NAMALWA (cell line): ENCODE data around the gene F2R.
A peak's percentile ranks its signal among the peaks of the same experiment; 100 is the strongest.
"Not testable (repeated sequence)": the region's sequence is repeated elsewhere in the genome, so short reads cannot be mapped to it uniquely, and the experiment has no call there.

Experiments used
- DNase-seq: peaks from one replicate; pipeline ENCODE4 v3.0.0-alpha.2; 2015; ENCODE audit warnings: low spot score

F2R gene

DNA sequence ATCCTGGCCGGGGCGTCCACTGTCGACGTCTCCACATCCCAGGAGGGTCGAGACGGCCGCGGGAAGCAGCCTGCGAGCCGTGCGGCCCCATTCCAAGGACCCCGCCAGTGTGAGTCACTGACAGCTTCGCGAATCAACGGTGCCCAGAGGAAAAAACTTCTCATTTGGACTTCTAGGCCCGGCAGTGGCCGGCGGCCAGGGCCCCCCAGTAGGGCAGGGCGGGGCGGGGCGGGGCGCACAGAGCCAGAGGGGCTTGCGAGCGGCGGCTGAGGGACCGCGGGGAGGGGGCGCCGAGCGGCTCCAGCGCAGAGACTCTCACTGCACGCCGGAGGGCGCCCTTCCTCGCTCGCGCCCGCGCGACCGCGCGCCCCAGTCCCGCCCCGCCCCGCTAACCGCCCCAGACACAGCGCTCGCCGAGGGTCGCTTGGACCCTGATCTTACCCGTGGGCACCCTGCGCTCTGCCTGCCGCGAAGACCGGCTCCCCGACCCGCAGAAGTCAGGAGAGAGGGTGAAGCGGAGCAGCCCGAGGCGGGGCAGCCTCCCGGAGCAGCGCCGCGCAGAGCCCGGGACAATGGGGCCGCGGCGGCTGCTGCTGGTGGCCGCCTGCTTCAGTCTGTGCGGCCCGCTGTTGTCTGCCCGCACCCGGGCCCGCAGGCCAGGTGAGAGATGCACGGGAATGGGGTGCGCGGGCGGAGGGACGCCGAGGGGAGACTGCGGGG lies at the start of gene F2R:
TSS of gene F2R (plus strand) at position 391 of the 720 bp plus-strand sequence. CDS start at position 573, 182 bp downstream.
- peak; percentile 41 for DNase-seq

DNA sequence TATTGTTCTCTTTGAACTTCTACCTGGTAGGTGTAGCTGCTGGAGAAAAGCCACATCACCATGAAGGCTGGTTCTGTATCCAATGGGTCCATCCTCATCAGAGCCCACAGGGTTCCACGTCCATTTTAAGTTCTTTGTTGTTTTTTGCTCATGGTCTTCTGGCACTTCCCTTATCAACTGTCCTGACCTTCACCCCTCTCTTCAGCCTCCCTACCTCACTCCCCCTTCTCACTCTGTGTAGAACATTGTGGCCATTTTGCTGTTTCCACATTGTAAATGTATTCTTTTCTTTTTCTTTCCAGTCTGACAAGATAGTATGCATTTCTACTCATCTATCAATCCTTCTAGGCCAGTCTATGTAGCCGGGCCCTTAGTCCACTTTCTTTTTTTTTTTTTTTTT lies 48.4 kb upstream of the F2R start:
- DNase-seq: no peak

GRCh38 chr5:76669245-76669644 lies 46.7 kb upstream of the F2R start:
- no peak for DNase-seq

DNA sequence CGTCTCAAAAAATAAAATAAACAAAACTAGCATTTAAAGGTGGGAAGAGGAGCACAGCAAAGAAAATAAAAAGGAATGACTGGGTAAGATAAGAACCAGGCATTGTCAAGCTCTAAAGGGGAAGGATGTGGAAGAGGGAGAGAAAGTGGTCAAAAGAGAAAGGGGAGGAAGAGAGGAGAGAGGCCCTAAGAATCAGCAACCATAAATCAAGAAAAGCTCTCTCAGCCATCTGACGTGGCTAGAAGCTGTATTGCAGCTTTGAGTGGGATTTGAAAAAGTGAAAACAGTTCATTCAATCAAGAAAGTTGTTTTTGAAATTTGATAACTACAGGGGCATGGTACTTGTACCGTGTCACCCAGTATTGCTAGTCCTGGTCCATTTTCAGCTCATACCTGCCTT lies 45.4 kb upstream of the F2R start:
- no peak for DNase-seq

DNA sequence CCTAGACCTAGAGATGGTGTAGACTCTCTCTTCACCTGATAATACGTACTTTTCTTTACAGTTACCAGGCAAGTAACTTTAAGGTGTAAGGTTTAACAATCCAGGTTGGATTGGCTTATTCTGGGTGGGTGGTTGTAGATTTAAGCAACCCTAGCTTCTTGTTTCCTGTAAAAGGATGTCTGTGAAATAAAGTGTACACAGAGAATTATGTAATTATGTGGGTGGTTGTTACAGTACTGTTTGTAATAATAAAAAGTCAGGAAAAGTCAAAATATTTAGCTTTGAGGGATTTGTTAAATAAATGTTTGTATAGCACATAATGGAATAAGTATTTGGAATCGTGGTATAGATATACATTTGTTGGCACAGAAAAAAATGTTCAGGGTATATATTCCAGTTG lies 43.7 kb upstream of the F2R start:
- no peak for DNase-seq

GRCh38 chr5:76673125-76673524 lies 42.8 kb upstream of the F2R start:
- DNase-seq: no peak

GRCh38 chr5:76674330-76675066 lies 41.4 kb upstream of the F2R start:
- no peak for DNase-seq

GRCh38 chr5:76675364-76675763 lies 40.6 kb upstream of the F2R start:
- no peak for DNase-seq

DNA sequence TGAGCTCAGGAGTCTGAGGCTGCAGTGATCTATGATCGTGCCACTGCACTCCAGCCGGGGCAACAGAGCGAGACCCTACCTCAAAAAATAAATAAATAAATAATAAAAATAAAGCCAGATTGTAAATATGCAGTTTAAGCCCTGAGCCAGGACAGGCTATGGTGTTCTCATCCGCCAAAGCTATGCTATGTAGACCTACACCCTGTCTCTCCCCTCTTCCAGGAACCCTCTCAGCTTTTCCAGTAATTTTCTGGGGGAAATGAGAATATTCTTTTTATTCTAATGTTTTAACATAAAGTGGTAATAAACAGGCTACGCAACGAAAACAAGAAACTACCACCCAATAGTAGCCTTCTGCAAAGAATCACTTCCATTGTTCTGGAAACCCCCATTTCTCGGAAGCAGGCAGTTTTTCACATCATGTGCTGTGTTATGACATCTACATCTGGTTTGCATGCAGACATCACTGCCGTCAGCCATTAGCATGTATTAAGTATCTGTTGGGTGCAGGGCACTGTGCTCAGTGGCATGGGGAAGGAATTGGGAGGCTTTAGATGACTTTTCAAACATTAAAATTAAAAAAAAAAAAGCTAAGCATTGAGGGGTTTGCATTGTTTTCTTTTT lies 38.0 kb upstream of the F2R start:
- DNase-seq: no peak

- no peak for DNase-seq
Observed at GRCh38 chr5:76679231-76679630, 36.7 kb upstream of the F2R start.

DNA sequence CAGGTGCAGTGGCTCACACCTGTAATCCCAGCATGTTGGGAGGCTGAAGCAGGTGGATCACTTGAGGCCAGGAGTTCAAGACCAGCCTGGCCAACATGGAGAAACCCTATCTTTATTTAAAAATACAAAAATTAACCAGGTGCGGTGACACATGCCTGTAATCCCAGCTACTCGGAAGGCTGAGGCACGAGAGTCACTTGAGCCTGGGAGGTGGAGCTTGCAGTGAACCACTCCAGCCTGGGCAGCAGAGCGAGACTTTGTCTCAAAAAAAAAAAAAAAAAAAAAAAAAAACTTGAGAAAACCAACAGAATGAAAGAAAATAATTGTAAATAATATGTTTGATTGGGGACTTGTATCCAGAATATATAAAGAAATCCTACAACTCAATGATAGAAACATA lies 35.1 kb upstream of the F2R start:
- not testable (repeated sequence) for DNase-seq

- no peak for DNase-seq
Observed at GRCh38 chr5:76681287-76681686, 34.6 kb upstream of the F2R start.

- DNase-seq: no peak
Observed at GRCh38 chr5:76682387-76682786, 33.5 kb upstream of the F2R start.

DNA sequence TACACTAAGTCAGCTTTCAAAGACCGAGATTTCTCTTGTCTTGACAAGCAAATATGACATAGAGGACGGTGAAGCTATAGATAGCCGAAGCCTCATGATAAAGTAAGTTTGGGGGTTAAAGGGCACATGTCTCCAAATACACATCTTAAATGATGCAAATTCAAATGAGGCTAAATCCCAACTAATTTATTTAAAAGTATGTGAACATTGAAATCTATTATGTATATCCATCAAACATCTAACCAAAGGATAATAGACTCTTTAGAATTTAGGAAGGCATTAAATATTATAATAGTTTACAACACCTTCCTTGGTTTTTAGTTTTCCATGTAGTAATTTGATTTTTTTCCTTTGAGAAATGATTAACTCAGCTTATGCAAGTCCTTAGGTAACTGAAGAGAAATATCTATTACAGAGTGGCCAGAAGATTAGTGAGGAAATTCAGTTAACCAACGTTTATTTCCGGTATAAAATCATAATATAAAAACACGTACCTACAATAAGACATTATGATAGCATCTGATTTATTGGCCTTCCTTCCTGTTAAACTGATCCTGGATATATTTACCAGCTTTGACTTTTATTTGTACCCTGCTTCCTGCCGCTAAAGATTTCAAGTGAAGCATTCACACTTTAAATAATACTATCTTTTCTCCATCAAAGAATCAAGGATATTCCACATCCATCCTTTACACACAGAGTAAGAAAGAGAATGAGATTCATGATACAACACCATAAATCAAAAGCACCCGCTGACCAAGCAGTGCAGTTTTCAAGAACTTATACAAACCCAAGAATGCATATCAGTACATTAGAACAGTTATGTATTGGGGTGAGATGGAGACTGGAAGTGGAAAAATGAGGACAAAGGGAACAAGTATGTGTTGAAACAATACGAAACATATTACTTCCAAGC lies 31.9 kb upstream of the F2R start:
- no peak for DNase-seq

DNA sequence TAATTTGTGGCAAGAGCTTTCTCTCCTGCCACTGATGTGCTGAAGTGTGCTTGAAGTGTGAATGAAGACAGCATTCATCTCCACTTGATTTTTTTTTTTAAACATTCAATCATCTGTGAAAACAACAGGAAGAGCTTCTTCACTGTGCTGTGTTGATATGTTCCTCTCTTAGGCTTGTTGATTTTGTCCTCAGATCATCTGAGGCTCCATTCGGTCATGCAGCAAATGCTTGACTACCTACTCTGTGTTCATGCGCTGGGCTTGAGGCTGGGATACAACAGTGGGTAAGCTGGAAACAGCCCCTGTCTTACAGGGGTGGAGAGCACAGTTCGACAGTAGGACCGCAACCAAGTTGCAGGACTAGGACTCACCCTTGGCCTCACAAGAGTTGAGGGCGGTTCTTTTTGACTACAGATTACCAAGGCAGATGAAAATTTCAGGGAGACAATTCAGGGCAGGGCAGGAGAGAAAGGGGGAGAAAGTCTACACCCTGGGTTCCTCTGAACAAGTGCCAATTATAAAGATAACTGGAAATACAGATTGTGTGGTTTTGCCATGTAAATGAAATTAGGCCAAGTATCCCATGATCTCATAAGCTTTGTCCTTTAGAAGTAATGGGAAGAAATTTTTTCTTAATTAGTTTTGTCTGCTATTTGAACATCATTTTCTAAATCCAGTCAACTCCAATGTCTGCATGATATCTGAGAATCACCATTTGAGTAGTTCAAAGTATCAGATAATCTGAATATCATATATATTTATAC lies 31.0 kb upstream of the F2R start:
- DNase-seq: no peak

GRCh38 chr5:76685704-76686103 lies 30.2 kb upstream of the F2R start:
- DNase-seq: no peak

- DNase-seq: no peak
Observed at GRCh38 chr5:76688212-76688611, 27.7 kb upstream of the F2R start.

- DNase-seq: no peak
Observed at GRCh38 chr5:76688836-76689235, 27.1 kb upstream of the F2R start.

GRCh38 chr5:76689321-76690036 lies 26.4 kb upstream of the F2R start:
- DNase-seq: no peak

DNA sequence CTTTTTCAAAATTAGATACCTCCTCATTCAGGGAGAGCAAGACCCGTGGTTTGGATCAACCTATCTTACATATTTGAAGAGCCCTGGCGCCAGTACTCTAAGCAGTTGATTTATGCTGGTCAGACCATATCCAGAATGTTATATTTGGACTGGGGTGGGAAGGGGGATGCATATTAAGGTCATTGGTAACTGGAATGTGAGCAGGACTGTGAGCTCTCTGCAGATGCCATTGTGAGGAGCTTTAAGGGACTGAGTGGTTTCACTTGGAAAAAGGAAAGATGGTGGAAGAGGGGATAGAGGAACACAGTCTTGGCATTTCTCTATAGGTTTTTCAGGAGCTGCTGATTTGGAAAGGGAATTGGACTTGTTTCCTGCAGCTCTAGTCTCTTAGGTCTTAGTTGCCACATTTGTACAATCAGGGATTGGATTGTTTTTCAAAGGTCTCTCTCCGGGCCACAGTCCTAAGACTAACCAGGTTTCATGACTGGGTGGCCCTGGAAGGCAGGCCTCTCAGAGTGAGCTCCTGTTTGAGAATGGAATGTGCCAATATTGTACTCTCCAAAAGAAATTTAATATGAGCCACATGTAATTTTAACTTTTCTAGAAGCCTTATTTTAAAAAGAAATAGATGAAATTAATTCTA lies 25.8 kb upstream of the F2R start:
- no peak for DNase-seq
